Left ventricle myocardium inferior (tissue), 1 donor: Measurements from ENCODE around the gene GRIN3A. TPM values are rescaled to one million over a fixed set of nuclear protein-coding genes. Genes with fewer than 3 reads are reported as not detected.
"Not testable (repeated sequence)": the region's sequence is repeated elsewhere in the genome, so short reads cannot be mapped to it uniquely, and the experiment has no call there.

ENCODE experiments used
- DNase-seq: peaks from one replicate; pipeline ENCODE4 v3.0.0-alpha.2; 2020
- H3K27ac ChIP-seq: fragments of 200-600 bp; replicated peaks from 2 replicates; pipeline ENCODE4 v1.8.0; 2021
- H3K27me3 ChIP-seq: fragments of 200-600 bp; 2 replicates; pipeline ENCODE4 v1.8.0; 2021; ENCODE audit warnings: low read depth
- H3K36me3 ChIP-seq: fragments of 200-600 bp; 2 replicates; pipeline ENCODE4 v1.8.0; 2021
- H3K4me1 ChIP-seq: fragments of 200-600 bp; 2 replicates; pipeline ENCODE4 v1.8.0; 2021
- H3K4me3 ChIP-seq: fragments of 200-600 bp; 2 replicates; pipeline ENCODE4 v1.8.0; 2021; ENCODE audit warnings: mild to moderate bottlenecking, moderate library complexity
- H3K9me3 ChIP-seq: fragments of 200-600 bp; replicated peaks from 2 replicates; pipeline ENCODE4 v1.8.0; 2021
- intact Hi-C: fragments of 100-400 bp; cut with micrococcal nuclease; formaldehyde crosslinking; loops from one replicate; pipeline ENCODE4 v1.11.0; 2022
- total RNA-seq: library from RNA; stranded (reverse); fragmentation: NEBNext Ultra II Directional; extraction: Animal tissue kit (Norgen Biotek cat#: 25700); gene quantifications from one replicate; pipeline ENCODE4 v1.2.1, GENCODE V29; 2021
- TF ChIP-seq, protein P1 (sequence below): fragments of 200-600 bp; IDR thresholded peaks from 2 replicates; pipeline ENCODE4 v1.8.0; 2021; ENCODE audit warnings: antibody characterized with exemption, mild to moderate bottlenecking, borderline replicate concordance
- donor health status: DM: no; HTN: yes; CAD: no; lungs with severe emphysema.

The GRIN3A gene
- total RNA-seq, 1 donor from 2014 or later, result 0.49 TPM

DNA sequence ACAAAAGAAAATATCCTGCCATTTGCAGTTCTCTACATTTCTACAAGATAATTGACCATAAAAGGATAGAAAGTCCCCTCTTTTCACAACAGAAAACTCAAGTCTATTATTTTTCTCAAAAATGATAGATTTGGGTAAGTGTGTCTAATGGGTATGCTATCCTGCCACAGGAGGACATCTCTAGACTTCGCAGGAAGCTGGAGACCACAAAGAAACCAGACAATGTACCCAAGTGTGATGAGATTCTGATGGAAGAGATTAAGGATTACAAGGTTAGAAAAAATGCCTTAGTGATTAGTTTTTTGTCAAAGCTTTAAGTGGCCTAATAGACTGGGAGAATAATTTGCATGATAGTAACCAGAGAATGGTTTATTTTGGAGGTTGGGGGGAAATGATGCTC is 176.7 kb downstream of the GRIN3A start:
- no peaks in the 10 kb centered on the region for H3K4me1 ChIP-seq
- intact Hi-C loops, result no loop called here
- peaks cover 94% of the 10 kb centered on the region for H3K36me3 ChIP-seq
- H3K27ac ChIP-seq, result no peak overlapping the region
- H3K4me3 ChIP-seq, result no peak overlapping the region
- peaks cover 13% of the 10 kb centered on the region for H3K9me3 ChIP-seq
- H3K27me3 ChIP-seq, result no peaks in the 10 kb centered on the region
- no peak for DNase-seq
- TF ChIP-seq, protein P1, sequence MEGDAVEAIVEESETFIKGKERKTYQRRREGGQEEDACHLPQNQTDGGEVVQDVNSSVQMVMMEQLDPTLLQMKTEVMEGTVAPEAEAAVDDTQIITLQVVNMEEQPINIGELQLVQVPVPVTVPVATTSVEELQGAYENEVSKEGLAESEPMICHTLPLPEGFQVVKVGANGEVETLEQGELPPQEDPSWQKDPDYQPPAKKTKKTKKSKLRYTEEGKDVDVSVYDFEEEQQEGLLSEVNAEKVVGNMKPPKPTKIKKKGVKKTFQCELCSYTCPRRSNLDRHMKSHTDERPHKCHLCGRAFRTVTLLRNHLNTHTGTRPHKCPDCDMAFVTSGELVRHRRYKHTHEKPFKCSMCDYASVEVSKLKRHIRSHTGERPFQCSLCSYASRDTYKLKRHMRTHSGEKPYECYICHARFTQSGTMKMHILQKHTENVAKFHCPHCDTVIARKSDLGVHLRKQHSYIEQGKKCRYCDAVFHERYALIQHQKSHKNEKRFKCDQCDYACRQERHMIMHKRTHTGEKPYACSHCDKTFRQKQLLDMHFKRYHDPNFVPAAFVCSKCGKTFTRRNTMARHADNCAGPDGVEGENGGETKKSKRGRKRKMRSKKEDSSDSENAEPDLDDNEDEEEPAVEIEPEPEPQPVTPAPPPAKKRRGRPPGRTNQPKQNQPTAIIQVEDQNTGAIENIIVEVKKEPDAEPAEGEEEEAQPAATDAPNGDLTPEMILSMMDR, result no peak

DNA sequence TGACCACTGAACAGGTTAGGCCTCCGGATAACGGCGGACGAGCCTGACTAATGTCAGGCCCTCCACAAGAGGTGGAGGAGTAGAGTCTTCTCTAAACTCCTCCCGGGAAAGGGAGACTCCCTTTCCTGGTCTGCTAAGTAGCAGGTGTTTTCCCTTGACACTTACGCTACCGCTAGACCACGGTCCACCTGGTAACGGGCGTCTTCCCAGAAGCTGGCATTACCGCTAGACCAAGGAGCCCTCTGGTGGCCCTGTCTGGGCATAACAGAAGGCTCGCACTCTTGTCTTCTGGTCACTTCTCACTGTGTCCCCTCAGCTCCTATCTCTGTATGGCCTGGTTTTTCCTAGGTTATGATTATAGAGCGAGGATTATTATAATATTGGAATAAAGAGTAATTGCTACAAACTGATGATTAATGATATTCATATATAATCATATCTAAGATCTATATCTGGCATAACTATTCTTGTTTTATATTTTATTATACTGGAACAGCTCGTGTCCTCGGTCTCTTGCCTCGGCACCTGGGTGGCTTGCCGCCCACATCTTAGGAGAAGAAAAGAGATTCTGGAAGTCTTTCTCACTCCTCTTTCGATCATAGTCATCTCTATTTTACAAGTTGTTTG is 188.9 kb downstream of the GRIN3A start:
- H3K4me1 ChIP-seq, intact Hi-C loops, H3K27me3 ChIP-seq, H3K4me3 ChIP-seq, DNase-seq, H3K27ac ChIP-seq, H3K9me3 ChIP-seq: not testable (repeated sequence)
- H3K36me3 ChIP-seq, result peaks cover 95% of the 10 kb centered on the region
- TF ChIP-seq, protein P1, result peak; percentile 50

DNA sequence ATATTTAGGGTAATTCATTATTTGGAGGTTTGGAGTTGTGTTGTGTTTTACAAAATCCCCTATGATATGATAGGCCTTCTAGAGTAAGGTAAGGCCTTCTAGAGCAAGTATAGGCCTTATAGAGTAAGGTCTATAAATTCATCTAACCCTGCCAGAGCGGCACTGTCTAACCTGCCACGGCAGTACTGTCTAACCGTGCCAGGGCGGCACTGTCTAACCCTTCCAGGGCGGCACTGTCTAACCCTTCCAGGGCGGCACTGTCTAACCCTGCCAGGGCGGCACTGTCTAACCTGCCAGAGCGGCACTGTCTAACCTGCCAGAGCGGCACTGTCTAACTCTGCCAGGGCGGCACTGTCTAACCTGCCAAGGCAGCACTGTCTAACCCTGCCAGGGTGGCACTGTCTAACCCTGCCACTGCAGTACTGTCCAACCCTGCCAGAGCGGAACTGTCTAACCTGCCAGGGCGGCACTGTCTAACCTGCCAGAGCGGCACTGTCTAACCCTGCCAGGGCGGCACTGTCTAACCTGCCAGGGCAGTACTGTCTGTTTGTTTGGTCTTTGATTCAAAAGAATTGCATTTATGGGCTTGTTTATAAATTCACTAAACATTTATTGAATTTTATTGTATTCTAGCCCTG is 195.2 kb downstream of the GRIN3A start:
- DNase-seq, result no peak
- no peaks in the 10 kb centered on the region for H3K9me3 ChIP-seq
- H3K36me3 ChIP-seq, result peaks cover 88% of the 10 kb centered on the region
- H3K27ac ChIP-seq, result no peak overlapping the region
- TF ChIP-seq, protein P1, result no peak
- H3K27me3 ChIP-seq, result no peaks in the 10 kb centered on the region
- H3K4me3 ChIP-seq, result no peak overlapping the region
- peaks cover 6% of the 10 kb centered on the region for H3K4me1 ChIP-seq
- intact Hi-C loops, result no loop called here

DNA sequence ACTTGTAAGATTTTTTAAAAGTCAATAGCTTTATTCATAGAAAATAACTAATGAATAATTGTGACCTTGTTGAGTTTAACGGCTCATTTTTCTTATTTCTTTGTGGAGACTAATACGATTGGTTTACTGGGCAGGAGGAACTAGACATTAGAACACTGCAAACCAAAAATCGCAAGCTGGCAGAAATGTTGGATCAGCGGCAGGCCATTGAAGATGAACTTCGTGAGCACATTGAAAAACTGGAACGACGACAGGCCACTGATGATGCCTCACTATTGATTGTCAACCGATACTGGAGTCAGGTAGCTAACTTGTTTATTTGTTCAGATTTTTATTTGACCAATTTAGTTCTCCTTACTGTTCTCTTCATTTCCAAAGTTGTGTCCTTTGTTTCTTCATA is 198.4 kb downstream of the GRIN3A start:
- Histone ChIP-seq H3K4me3 (no peak overlapping the region), H3K27me3 (no peaks in the 10 kb centered on the region), H3K4me1 (peaks cover 36% of the 10 kb centered on the region), H3K36me3 (peaks cover 79% of the 10 kb centered on the region), H3K27ac (no peak overlapping the region), H3K9me3 (no peaks in the 10 kb centered on the region)
- no peak for DNase-seq
- TF ChIP-seq, protein P1, result no peak
- intact Hi-C loops, result no loop called here

DNA sequence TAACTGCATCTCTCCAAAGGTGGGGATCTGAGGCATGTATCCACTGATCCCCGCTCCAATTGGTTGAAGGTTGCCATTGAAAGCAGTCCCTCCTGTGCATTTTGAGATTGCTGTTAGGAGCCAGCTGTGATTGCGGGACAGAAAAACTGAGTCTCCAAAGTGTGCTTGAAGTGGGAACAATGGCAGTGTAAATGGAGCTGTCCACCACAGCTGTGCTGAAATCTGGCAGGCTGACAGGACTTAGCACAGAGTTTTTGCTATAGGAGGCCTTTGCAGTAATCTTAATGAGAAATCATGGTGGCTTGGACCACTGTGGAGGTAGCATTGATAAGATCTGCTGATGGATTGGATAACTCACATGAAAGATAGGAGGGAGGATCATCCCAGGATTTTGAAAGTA is 201.5 kb downstream of the GRIN3A start:
- H3K9me3 ChIP-seq, result no peaks in the 10 kb centered on the region
- intact Hi-C loops, result loop anchor here (10.0 kb wide), 1 partner anchor 132 kb away; no protein-coding TSS in a partner anchor
- no peak for DNase-seq
- no peaks in the 10 kb centered on the region for H3K27me3 ChIP-seq
- TF ChIP-seq, protein P1, result no peak
- H3K4me1 ChIP-seq, result peaks cover 55% of the 10 kb centered on the region
- no peak overlapping the region for H3K4me3 ChIP-seq
- H3K27ac ChIP-seq, result no peak overlapping the region
- H3K36me3 ChIP-seq, result peaks cover 52% of the 10 kb centered on the region
